H9 (cell line): ENCODE measurements around the gene C5orf46. TPM values are rescaled to one million over a fixed set of nuclear protein-coding genes. Genes with fewer than 3 reads are reported as not detected.

ENCODE experiments used
- DNase-seq: peaks from one replicate; pipeline ENCODE4 v3.0.0-alpha.2; 2017
- H2AFZ ChIP-seq: one replicate; pipeline ENCODE4 v1.6.1; 2013; ENCODE audit warnings: mild to moderate bottlenecking, low read length, control low read depth, moderate library complexity
- H2AK5ac ChIP-seq: 2 replicates; pipeline ENCODE4 v1.6.1; 2013; ENCODE audit warnings: low read length, control low read depth, mixed read lengths; ENCODE audit not compliant: insufficient read length
- H2BK120ac ChIP-seq: one replicate; pipeline ENCODE4 v1.6.1; 2013; ENCODE audit warnings: low read depth, mild to moderate bottlenecking, low read length, control low read depth, inconsistent platforms; ENCODE audit not compliant: poor library complexity, severe bottlenecking
- H2BK12ac ChIP-seq: 2 replicates; pipeline ENCODE4 v1.6.1; 2013; ENCODE audit warnings: low read length, control low read depth, mixed read lengths, low read depth; ENCODE audit not compliant: insufficient read length
- H2BK15ac ChIP-seq: 2 replicates; pipeline ENCODE4 v1.6.1; 2013; ENCODE audit warnings: low read depth, low read length, control low read depth
- H2BK20ac ChIP-seq: one replicate; pipeline ENCODE4 v1.6.1; 2013; ENCODE audit warnings: low read depth, mild to moderate bottlenecking, low read length, control low read depth, inconsistent platforms; ENCODE audit not compliant: poor library complexity, severe bottlenecking
- H2BK5ac ChIP-seq: 2 replicates; pipeline ENCODE4 v1.6.1; 2013; ENCODE audit warnings: low read length, control low read depth, mixed read lengths; ENCODE audit not compliant: insufficient read length
- H3K14ac ChIP-seq: 2 replicates; pipeline ENCODE4 v1.6.1; 2013; ENCODE audit warnings: low read length, control low read depth; ENCODE audit not compliant: insufficient read depth
- H3K18ac ChIP-seq: 2 replicates; pipeline ENCODE4 v1.6.1; 2013; ENCODE audit warnings: low read depth, mild to moderate bottlenecking, mixed read lengths, low read length, control low read depth; ENCODE audit not compliant: insufficient read length
- H3K23ac ChIP-seq: 2 replicates; pipeline ENCODE4 v1.6.1; 2013; ENCODE audit warnings: low read length, control low read depth, mixed read lengths, low read depth; ENCODE audit not compliant: insufficient read length
- H3K23me2 ChIP-seq: 2 replicates; pipeline ENCODE4 v1.6.1; 2013; ENCODE audit warnings: low read depth, mild to moderate bottlenecking, mixed read lengths, low read length, control low read depth; ENCODE audit not compliant: insufficient read length, poor library complexity, severe bottlenecking
- H3K27ac ChIP-seq: 2 replicates; pipeline ENCODE4 v1.5.1; 2013; ENCODE audit warnings: low read length, control low read depth, mixed read lengths, low read depth; ENCODE audit not compliant: insufficient read length
- H3K27me3 ChIP-seq: 2 replicates; pipeline ENCODE4 v1.6.1; 2013; ENCODE audit warnings: low read length, control low read depth, inconsistent platforms; ENCODE audit not compliant: insufficient read depth
- H3K4ac ChIP-seq: 2 replicates; pipeline ENCODE4 v1.6.1; 2013; ENCODE audit warnings: low read depth, mild to moderate bottlenecking, control low read depth, inconsistent platforms, low read length, moderate library complexity
- H3K4me1 ChIP-seq: 2 replicates; pipeline ENCODE4 v1.6.1; 2013; ENCODE audit warnings: low read length, control low read depth, inconsistent platforms; ENCODE audit not compliant: insufficient read depth
- H3K4me2 ChIP-seq: 2 replicates; pipeline ENCODE4 v1.6.1; 2013; ENCODE audit warnings: low read length, control low read depth, mixed read lengths; ENCODE audit not compliant: insufficient read length, insufficient read depth
- H3K56ac ChIP-seq: 2 replicates; pipeline ENCODE4 v1.6.1; 2013; ENCODE audit warnings: low read depth, mild to moderate bottlenecking, mixed read lengths, low read length, control low read depth; ENCODE audit not compliant: insufficient read length
- H3K79me1 ChIP-seq: 2 replicates; pipeline ENCODE4 v1.6.1; 2013; ENCODE audit warnings: low read depth, mild to moderate bottlenecking, moderate library complexity, low read length, control low read depth, inconsistent platforms; ENCODE audit not compliant: insufficient read depth, poor library complexity, severe bottlenecking
- H3K79me2 ChIP-seq: 2 replicates; pipeline ENCODE4 v1.6.1; 2013; ENCODE audit warnings: low read length, control low read depth, inconsistent platforms; ENCODE audit not compliant: insufficient read depth
- H3K9ac ChIP-seq: 2 replicates; pipeline ENCODE4 v1.6.1; 2013; ENCODE audit warnings: low read length, control low read depth, mixed read lengths; ENCODE audit not compliant: insufficient read length; ENCODE audit errors: extremely low read depth
- H3K9me3 ChIP-seq: one replicate; pipeline ENCODE4 v1.6.1; 2013; ENCODE audit warnings: low read depth, low read length, inconsistent platforms; ENCODE audit not compliant: control insufficient read depth
- H3T11ph ChIP-seq: one replicate; pipeline ENCODE4 v1.6.1; 2013; ENCODE audit warnings: mild to moderate bottlenecking, low read length, control low read depth, inconsistent platforms
- H4K20me1 ChIP-seq: one replicate; pipeline ENCODE4 v1.6.1; 2013; ENCODE audit not compliant: control insufficient read depth, insufficient read length, insufficient read depth
- H4K5ac ChIP-seq: 2 replicates; pipeline ENCODE4 v1.6.1; 2013; ENCODE audit warnings: low read depth, mild to moderate bottlenecking, mixed read lengths, low read length, control low read depth; ENCODE audit not compliant: insufficient read length
- H4K8ac ChIP-seq: replicated peaks from 2 replicates; pipeline ENCODE4 v1.6.1; 2013; ENCODE audit warnings: low read length, control low read depth, mixed read lengths, low read depth; ENCODE audit not compliant: insufficient read length
- H4K91ac ChIP-seq: 2 replicates; pipeline ENCODE4 v1.6.1; 2013; ENCODE audit warnings: low read depth, mild to moderate bottlenecking, moderate library complexity, mixed read lengths, low read length, control low read depth; ENCODE audit not compliant: insufficient read length
- H3K27ac Mint-ChIP-seq, 3 experiments: 2 replicates in 2 of 3; 3 replicates in 1 of 3; pipeline ENCODE4 v1.8.0; 2020 to 2021; ENCODE audit warnings: mixed read lengths in 3 of 3, mild to moderate bottlenecking in 1 of 3, moderate library complexity in 1 of 3
- H3K27me3 Mint-ChIP-seq: 2 replicates; pipeline ENCODE4 v1.8.0; 2021; ENCODE audit warnings: low read depth, mild to moderate bottlenecking, moderate library complexity, mixed read lengths
- H3K36me3 Mint-ChIP-seq, 3 experiments: 2 replicates in 2 of 3; 3 replicates in 1 of 3; pipeline ENCODE4 v1.8.0; 2020 to 2021; ENCODE audit warnings: low read depth in 3 of 3, mixed read lengths in 3 of 3; ENCODE audit not compliant: insufficient read depth in 1 of 3
- H3K4me1 Mint-ChIP-seq, 2 experiments: 2 replicates each; pipeline ENCODE4 v1.8.0; 2020; ENCODE audit warnings: mixed read lengths in 2 of 2
- H3K4me3 Mint-ChIP-seq, 2 experiments: 2 replicates in 1 of 2; 3 replicates in 1 of 2; pipeline ENCODE4 v1.8.0; 2020 to 2021; ENCODE audit warnings: mild to moderate bottlenecking in 2 of 2, mixed read lengths in 2 of 2, moderate library complexity in 1 of 2
- H3K9me3 Mint-ChIP-seq, 2 experiments: 2 replicates in 1 of 2; 3 replicates in 1 of 2; pipeline ENCODE4 v1.8.0; 2020; ENCODE audit warnings: mild to moderate bottlenecking in 2 of 2, mixed read lengths in 2 of 2, moderate library complexity in 1 of 2
- CTCF ChIP-seq: fragments of 200-600 bp; sonication (generic); conservative IDR thresholded peaks from 3 replicates; pipeline ENCODE4 v1.8.0; 2021; ENCODE audit warnings: antibody characterized with exemption, mild to moderate bottlenecking
- WGBS: extraction: QIAGEN DNeasy Blood & Tissue Kit; methylation state at CpG from one replicate; pipeline ENCODE4 v1.1.7; 2013; ENCODE audit warnings: missing lambda C conversion rate, low lambda C conversion rate, mixed read lengths; ENCODE audit not compliant: insufficient read length; ENCODE audit errors: extremely low coverage; 5-methylcytosine and 5-hydroxymethylcytosine counted together
- total RNA-seq: library from RNA; stranded (reverse); gene quantifications from 2 replicates; pipeline ENCODE4 v1.2.1, GENCODE V29; 2021

C5orf46 gene
- total RNA-seq, 1 experiment from 2014 or later = not detected

DNA sequence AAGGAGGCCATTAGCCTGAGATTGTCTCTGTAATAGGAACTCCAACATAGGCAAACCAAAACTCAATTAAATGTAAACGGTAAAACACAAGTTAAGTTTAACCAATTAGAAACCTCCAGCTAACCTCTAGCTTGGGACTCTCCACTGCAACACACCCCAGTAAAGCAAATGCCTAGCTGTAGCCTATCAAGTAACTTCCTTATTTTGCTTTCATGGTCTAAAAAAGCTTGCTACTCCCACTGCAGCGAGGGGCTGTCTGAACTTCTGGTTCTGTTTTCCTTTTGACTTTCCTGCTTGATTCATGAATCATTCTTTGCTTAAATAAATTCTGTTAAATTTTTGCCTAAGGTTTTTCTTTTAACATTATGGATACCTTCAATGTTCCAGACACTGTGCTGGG, 24.4 kb upstream of the C5orf46 start:
- Mint-ChIP-seq H3K27me3 (no peaks in the 10 kb centered on the region), H3K36me3 (peaks cover 0 to 5% (median 0%) of the 10 kb centered on the region in 3 experiments; a peak in 3 of 7 replicates), H3K9me3 (peaks cover 3 to 4% of the 10 kb centered on the region in 2 experiments; a peak in 2 of 5 replicates), H3K4me1 (peaks cover 4 to 6% of the 10 kb centered on the region in 2 experiments; a peak in 3 of 4 replicates), H3K4me3 (no peak overlapping the region), H3K27ac (no peak overlapping the region)
- H4K91ac ChIP-seq = no peak overlapping the region
- H3K79me2 ChIP-seq = no peaks in the 10 kb centered on the region
- H3K27me3 ChIP-seq = no peaks in the 10 kb centered on the region
- no peak overlapping the region for H3K56ac ChIP-seq
- no peak overlapping the region for H3K18ac ChIP-seq
- H2BK15ac ChIP-seq = no peak overlapping the region
- H3K4me1 ChIP-seq = no peaks in the 10 kb centered on the region
- no peak overlapping the region for H3K14ac ChIP-seq
- no peak overlapping the region for H3K4me2 ChIP-seq
- no peak overlapping the region for H3K4ac ChIP-seq
- H2BK20ac ChIP-seq = no peak overlapping the region
- DNase-seq = no peak
- H3K27ac ChIP-seq = no peak overlapping the region
- no peak overlapping the region for H2AFZ ChIP-seq
- no peak for TF ChIP-seq CTCF
- H3K9ac ChIP-seq = no peak overlapping the region
- no peak overlapping the region for H2BK5ac ChIP-seq
- H4K5ac ChIP-seq = no peak overlapping the region
- no CpG with 5 or more reads among the region's 2 CpGs for WGBS
- H3K23ac ChIP-seq = no peak overlapping the region
- no peak overlapping the region for H2AK5ac ChIP-seq
- no peak overlapping the region for H4K8ac ChIP-seq
- no peak overlapping the region for H3T11ph ChIP-seq
- H3K9me3 ChIP-seq = no peaks in the 10 kb centered on the region
- no peaks in the 10 kb centered on the region for H3K23me2 ChIP-seq
- no peaks in the 10 kb centered on the region for H3K79me1 ChIP-seq
- no peaks in the 10 kb centered on the region for H4K20me1 ChIP-seq
- H2BK12ac ChIP-seq = no peak overlapping the region
- no peak overlapping the region for H2BK120ac ChIP-seq
